Measurements from ENCODE around the gene AIFM2. TPM values are rescaled to one million over a fixed set of nuclear protein-coding genes. Genes with fewer than 3 reads are reported as not detected.
A peak's percentile ranks its signal among the peaks of the same experiment; 100 is the strongest.

AIFM2 gene
- total and polyA plus RNA-seq, 2 of the 13 experiments (the other 11 are each of a cell fraction or from before 2014, with no cell fraction given), result 20.3 to 29.5 TPM

DNA sequence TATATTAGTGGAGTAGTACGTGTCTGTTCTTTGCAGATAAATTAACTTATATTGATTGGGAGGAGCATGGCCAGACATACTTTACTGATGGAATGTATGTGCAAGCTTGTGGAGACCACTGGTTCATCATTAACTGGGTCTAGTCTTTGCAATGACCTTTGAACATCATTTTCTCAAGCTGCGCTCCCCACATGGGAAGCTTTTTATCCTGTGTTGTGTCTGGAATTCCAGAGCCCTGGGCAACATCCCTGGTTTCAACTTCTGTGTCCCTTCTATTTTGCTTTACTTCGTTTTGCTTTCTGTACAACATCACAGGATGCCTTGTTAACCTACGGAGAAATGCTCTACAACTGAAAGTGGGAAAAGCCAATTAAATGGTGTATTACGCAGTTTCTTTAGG, 41.7 kb downstream of the AIFM2 start (continued):
- no peak for TF ChIP-seq CAMTA2 (CRISPR knock-in tag; IDR thresholded peaks at IDR 0.05; ENCODE audit: borderline replicate concordance)
- no peak for TF ChIP-seq ZNF564 (CRISPR knock-in tag; IDR thresholded peaks at IDR 0.05)
- TF ChIP-seq TBP (CRISPR knock-in tag; IDR thresholded peaks at IDR 0.05), result no peak
- no peak for TF ChIP-seq ZNF781 (CRISPR knock-in tag; IDR thresholded peaks at IDR 0.05; ENCODE audit: borderline replicate concordance, not compliant biosample characterization)
- TF ChIP-seq ARNTL (CRISPR knock-in tag; IDR thresholded peaks at IDR 0.05), result no peak
- peak; percentile 90 for TF ChIP-seq HNF4G (IDR thresholded peaks at IDR 0.05; ENCODE audit: borderline replicate concordance, low read depth, low read length)
- peak; percentile 92 for TF ChIP-seq HNF4G (CRISPR knock-in tag; IDR thresholded peaks at IDR 0.05; ENCODE audit: borderline replicate concordance, low read depth)
- no peak for TF ChIP-seq ZNF878 (CRISPR knock-in tag; IDR thresholded peaks at IDR 0.05)
- no peak for TF ChIP-seq CCAR2 (optimal IDR thresholded peaks at IDR 0.05; ENCODE audit: low read depth, low read length)
- no peak for TF ChIP-seq ZNF850 (CRISPR knock-in tag; conservative IDR thresholded peaks at IDR 0.05)
- TF ChIP-seq ATAD3A (CRISPR knock-in tag; IDR thresholded peaks at IDR 0.05), result no peak
- TF ChIP-seq LCORL (IDR thresholded peaks at IDR 0.05), result no peak
- peak; percentile 63 for TF ChIP-seq LCORL (CRISPR knock-in tag; IDR thresholded peaks at IDR 0.05)
- TF ChIP-seq ATF1 (CRISPR knock-in tag; IDR thresholded peaks at IDR 0.05), result no peak
- no peak for TF ChIP-seq PRPF4 (IDR thresholded peaks at IDR 0.05; ENCODE audit: low read depth, low read length, poor library complexity, severe bottlenecking)
- no peak for TF ChIP-seq ZNF577 (CRISPR knock-in tag; IDR thresholded peaks at IDR 0.05; ENCODE audit: borderline replicate concordance, low read depth)
- TF ChIP-seq, protein P1, sequence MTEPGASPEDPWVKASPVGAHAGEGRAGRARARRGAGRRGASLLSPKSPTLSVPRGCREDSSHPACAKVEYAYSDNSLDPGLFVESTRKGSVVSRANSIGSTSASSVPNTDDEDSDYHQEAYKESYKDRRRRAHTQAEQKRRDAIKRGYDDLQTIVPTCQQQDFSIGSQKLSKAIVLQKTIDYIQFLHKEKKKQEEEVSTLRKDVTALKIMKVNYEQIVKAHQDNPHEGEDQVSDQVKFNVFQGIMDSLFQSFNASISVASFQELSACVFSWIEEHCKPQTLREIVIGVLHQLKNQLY (CRISPR knock-in tag; IDR thresholded peaks at IDR 0.05), result peak; percentile 92
- TF ChIP-seq ZNF260 (CRISPR knock-in tag; IDR thresholded peaks at IDR 0.05; ENCODE audit: borderline replicate concordance, low read depth), result no peak
- TF ChIP-seq ZFP36L2 (CRISPR knock-in tag; IDR thresholded peaks at IDR 0.05), result no peak
- no peak for TF ChIP-seq CHCHD3 (CRISPR knock-in tag; IDR thresholded peaks at IDR 0.05)
- no peak for TF ChIP-seq ZNF891 (CRISPR knock-in tag; IDR thresholded peaks at IDR 0.05)
- TF ChIP-seq, protein P2, sequence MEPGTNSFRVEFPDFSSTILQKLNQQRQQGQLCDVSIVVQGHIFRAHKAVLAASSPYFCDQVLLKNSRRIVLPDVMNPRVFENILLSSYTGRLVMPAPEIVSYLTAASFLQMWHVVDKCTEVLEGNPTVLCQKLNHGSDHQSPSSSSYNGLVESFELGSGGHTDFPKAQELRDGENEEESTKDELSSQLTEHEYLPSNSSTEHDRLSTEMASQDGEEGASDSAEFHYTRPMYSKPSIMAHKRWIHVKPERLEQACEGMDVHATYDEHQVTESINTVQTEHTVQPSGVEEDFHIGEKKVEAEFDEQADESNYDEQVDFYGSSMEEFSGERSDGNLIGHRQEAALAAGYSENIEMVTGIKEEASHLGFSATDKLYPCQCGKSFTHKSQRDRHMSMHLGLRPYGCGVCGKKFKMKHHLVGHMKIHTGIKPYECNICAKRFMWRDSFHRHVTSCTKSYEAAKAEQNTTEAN (CRISPR knock-in tag; conservative IDR thresholded peaks at IDR 0.05), result no peak
- TF ChIP-seq ZNF326 (CRISPR knock-in tag; IDR thresholded peaks at IDR 0.05; ENCODE audit: borderline replicate concordance), result no peak
- TF ChIP-seq EED (CRISPR knock-in tag; IDR thresholded peaks at IDR 0.05), result no peak
- no peak for TF ChIP-seq ZNF317 (CRISPR knock-in tag; IDR thresholded peaks at IDR 0.05)
- TF ChIP-seq SRY (CRISPR knock-in tag; IDR thresholded peaks at IDR 0.05), result no peak
- no peak for TF ChIP-seq ZNF605 (CRISPR knock-in tag; IDR thresholded peaks at IDR 0.05)

Measured in HepG2 (cell line).